HG03196 (cell line): Measurements from ENCODE around the gene RPS6KA5.
"Not testable (repeated sequence)": the region's sequence is repeated elsewhere in the genome, so short reads cannot be mapped to it uniquely, and the experiment has no call there.

Source experiments
- ATAC-seq: cut with Tn5 transposase; IDR thresholded peaks from one replicate; pipeline ENCODE4 v1.9.1; 2021; ENCODE audit not compliant: unreplicated experiment

Gene RPS6KA5

DNA sequence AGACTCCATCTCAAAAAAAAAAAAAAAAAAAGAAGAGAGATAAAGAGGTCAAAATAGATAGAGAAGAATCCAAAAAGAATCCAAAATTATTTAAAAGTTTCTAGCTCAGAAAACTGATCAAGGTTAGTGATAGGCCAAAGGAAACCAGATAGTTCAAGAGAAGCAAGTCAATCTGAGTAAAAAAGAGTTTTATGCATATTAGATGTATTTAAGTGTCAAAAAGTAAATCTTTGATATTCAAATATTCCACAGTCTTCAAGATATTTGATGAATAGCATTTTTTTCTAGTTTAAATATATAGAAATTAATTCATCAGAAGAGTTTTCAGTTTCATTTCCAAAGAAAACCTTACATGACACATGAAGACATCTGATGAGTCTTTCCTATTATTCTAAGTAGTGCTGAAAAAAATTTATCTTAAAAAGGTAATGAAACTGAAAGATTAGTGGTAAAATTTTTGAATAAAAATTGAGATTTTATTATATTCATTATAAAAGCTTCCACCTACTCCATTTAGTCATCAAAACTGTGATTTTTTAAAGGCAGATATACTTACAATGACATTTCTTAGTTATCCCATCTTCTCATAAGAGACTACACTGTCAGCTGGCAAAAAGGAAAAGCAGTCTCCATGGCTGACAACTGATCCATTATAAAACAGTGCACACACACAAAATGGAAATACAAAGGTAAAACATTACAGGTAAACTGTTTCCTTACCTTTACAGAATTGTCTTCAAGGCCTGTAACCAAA, 68.6 kb downstream of the RPS6KA5 start:
- ATAC-seq: no peak

DNA sequence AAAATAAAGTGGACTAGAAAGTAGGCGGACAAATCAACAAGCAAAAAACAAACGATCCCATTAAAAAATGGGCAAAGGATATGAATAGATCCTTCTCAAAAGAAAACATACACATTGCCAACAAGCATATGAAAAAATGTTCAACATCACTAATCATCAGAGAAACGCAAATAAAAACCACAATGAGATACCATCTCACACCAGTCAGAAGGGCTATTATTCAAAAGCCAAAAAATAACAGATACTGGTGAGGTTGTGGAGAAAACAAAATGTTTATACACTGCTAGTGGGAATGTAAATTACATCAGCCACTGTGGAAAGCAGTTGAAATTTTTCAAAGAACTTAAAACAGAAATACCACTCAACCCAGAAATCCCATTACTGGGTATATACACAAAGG, 70.3 kb downstream of the RPS6KA5 start:
- ATAC-seq: no peak

DNA sequence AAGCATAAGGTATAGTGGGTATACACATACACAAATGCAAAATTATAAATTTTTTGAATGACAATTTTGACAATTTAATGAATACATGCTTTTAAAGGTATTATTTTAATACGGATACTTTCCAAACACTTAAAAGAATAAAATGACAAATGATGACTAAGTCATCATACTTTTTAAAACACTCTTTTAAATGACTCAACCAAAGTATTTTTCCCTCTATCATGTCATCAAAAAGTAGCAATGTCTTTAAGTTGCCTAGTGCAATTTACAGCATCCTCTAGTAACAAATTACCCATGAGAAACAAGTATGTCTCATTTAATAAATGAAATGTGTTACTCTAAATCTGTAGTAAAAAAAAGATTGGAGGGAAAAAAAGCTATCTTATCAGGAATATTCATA, 73.3 kb downstream of the RPS6KA5 start:
- no peak for ATAC-seq

DNA sequence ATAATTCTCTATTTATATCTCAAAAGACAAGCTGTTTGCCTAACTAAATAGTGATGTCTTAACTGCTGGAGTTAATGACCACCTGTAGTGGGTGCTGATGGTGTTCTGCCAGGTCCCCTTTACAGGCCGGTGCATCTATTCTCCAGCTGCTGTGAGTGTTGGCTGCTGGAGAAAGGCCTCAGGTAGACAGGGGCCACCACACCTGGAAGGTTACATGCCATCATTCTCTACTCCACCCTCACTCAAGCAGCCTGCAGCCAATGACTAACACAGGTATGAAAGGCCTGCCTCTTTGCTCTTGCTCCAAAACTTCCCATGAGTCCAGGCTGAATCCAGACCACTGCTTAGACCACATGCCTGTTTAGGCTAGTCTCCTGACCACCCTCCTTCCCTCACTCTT, 73.9 kb downstream of the RPS6KA5 start:
- no peak for ATAC-seq

DNA sequence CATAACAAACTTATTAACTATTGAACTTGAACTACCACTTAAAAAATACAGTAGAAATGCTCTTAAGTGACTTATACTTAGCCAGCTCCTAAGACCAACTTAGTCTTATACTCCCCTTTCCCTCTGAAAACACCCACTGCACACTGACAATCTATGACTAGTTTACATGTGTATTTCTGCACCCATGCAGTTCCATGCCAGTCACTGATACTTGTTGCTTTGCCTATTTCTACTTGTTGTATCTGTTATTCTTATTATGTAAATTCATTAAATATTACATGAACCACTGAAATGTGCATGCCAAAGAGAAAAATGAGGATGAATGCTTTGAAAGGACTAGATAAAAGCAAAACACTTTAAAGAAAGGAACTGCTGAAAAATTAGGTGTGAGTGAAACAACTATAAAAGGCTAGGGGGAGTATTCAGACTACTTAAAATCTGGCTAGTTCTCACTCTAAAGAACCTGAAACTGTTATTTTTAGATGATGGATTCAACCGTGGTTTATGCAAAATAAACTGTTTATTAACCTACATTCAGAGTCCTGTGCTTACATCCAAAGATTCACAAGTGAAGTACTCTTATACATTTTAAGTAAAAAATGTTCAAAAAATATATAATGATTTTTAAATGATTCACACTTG, 74.7 kb downstream of the RPS6KA5 start:
- ATAC-seq: peak; percentile 90

DNA sequence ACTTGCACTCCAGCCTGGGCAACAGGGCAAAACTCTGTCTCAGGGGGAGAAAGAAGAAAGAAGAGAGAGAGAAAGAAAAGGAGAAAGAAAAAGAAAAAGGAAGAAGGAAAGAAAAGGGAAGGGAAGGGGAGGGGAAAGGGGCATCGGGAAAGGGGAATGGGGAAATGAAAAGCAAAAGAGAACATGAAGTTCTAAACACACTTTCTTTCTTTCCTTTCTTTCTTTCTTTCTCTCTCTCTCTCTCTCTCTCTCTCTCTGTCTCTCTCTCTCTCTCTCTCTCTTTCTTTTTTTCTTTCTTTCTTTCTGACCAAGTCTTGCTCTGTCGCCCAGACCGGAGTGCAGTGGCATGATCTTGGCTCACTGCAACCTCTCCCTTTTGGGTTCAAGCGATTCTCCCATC, 76.9 kb downstream of the RPS6KA5 start:
- no peak for ATAC-seq

DNA sequence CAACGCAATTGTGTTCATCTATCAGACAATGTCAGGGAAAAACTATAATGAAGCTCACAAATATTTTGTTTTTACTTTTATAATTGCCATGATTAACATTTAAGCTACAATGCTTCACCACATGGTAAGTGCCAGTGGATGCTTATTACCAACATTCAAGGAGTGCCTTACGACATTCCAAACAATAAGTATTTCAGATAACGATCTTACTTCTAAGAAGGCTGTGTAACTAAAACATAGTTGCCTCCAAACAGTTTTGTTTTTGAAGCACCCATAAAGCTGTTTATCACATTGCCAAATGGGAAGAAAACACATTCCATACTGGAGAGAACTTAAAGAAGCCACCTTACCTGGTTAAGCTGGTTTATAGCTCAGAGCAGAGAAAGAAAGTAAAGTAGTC, 78.8 kb downstream of the RPS6KA5 start:
- no peak for ATAC-seq

DNA sequence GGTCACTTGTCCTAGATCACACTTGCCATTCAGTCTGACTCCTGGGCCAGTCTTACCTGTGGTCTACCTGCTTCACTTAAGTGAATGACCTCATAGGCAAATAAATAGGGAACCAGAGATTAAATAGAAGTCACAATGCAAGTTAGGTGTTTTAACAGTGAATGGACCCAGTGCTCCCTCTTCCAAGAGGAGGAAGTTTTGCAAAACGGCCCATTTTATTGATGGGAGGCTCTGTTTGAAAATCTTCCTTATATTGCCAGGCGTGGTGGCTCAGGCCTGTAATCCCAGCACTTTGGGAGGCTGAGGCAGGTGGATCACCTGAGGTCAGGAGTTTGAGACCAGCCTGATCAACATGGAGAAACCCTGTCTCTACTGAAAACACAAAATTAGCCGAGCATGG, 79.8 kb downstream of the RPS6KA5 start:
- not testable (repeated sequence) for ATAC-seq

DNA sequence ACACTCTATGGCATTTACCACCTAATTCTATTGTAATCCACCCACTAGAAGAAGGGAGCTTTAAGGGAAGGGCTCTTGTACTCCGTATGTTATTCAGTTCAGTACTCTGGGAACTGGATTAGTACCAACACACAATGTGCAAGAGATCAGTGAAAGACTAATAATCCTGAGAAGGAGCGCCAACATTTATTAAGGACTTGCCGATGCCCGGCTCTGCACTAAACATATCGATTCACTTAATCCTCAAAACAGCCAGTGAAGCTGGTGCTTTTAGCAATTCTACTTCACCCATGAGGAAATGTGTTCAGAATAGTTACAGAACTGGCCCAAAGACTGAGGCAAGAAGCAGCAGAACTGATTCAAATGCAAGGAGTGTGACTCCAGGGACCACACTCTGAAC, 80.9 kb downstream of the RPS6KA5 start:
- ATAC-seq: no peak

DNA sequence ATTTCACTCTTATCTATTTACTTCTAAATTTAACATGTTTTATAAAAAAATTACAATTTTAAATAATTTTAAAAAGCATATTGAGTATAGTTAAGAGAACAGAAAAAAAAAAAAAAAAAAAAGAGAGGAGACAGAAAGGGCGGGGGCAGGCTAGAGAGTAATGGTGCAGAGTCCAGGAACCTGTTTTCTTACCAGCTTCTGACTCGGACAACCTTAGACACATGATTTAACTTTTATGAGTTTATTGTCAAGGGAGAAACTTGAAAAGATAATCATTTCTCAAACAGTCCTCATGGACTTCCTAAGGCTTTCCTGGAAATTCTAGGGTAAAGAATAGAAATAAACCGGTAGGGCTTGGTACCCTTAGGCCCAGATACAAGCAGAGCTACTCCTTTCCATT, 84.3 kb downstream of the RPS6KA5 start:
- ATAC-seq: no peak

DNA sequence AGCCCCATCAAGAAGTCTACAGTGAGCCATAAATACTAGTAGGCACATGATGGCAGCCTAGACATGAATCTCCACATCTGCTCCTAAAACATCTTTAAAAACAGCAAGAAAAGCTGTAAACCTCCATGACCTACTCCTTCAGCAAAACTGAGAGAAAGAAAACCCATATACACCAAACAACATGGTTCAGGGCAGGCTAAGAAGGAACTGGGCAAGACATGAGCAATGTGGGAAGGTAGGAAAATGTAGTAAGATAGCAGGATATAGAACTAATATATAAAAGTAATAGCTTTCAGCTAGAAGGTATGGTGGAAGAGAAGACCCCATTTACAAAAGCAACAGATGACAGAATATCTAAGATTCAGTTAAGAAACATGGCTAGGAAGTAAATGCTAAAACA, 88.8 kb downstream of the RPS6KA5 start:
- ATAC-seq: no peak

DNA sequence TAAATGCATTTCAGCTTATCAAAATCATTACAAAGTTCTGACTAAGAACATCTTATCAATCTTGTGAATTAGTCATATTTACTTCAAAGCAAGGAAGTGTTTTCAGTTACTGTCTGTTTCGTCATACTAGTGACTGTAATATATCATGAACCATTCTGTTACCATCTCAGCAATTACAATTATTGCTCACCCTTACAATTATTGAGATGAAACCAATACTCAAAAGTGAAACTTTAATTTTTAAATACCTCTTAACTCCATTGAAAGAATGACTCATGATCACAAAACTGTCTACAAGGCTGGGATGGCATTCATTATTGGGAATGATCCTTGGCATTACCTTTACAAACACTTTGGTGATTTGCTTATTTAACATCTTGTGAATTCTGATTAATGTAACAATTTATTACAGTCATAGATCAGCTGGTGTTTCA, 90.3 kb downstream of the RPS6KA5 start:
- no peak for ATAC-seq

DNA sequence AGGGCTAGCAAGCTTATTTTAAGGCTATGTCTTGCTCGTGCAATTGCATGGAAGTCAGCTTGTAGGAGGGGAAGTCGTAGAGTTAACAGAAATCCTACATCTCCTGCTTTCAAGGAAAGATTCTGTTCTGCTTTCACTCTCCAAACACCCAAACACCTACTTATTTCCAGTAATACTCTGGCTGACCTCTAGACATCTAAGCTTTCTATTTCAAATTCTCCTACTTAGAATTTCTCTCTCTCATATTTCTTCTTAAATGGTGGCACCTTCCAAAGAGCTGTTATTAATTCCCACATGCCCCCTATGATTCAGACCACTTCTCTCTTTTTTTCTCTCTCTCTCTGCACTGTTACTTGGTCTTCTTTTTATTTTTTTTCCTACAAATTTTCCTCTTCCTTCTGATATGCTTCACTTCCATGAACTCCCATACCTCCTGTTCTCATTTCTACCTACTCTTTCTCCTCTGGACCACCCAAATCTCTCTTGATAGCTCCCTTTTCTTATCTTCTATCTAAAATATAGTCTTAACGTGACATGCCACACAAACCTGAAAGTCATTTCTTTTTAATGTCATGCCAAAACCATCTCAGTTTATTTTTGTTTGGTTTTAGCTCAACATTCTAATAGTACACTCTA, 90.8 kb downstream of the RPS6KA5 start:
- no peak for ATAC-seq

DNA sequence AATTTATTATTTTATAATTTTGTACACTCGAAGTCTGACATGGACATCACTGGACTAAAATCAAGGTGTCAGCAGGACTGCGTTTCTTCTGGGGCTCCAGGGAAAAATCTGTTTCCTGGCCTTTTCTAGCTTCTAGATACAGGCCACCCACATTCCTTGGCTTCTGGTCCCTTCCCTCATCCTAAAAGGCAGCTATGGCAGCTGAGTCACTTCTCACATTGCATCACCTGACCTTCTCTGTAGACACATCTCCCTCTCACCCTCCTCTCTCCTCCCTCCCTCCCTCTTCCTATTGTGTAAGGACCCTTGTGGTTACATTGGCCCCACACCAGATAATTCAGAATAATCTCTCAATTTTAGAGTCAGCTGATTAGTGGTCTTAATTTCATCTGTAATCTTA, 92.4 kb downstream of the RPS6KA5 start:
- ATAC-seq: no peak

DNA sequence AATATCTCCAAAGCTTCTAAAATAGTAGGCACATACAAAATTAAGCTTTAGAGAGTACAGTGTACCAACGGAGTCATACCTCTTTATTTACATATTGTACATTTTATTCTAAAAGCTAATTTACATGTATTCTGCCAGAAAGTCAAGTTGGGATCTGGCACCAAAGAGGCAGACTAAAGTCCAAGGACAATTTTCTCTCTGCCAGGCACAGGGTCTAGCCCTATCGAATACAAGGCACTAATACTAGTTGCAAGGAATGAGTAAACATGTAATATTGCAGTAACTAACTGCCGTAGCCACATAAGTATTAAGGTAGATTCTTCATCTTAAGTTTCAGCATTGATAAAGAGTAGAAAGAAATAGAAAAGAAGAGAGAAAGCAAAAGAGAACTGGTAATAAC, 93.9 kb downstream of the RPS6KA5 start:
- no peak for ATAC-seq

DNA sequence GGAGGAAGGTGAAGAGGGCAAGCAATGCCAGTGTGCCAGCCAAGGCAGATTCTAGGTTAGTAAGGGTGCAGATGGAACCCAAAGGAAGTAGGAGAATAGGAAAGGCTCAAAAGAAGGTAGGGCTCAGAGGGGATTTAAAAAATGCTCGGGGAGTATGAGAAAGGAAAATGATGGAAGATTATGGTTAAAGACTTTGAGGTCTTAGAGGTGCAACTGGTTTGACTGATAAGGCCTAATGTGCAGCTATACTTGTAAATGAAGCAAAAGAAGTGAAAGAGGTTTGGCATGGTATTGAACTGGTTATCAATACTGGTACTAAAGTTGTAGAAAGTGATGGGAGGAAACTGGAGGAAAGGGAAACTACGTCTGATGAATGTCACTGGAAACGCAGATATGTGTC, 94.7 kb downstream of the RPS6KA5 start:
- no peak for ATAC-seq

DNA sequence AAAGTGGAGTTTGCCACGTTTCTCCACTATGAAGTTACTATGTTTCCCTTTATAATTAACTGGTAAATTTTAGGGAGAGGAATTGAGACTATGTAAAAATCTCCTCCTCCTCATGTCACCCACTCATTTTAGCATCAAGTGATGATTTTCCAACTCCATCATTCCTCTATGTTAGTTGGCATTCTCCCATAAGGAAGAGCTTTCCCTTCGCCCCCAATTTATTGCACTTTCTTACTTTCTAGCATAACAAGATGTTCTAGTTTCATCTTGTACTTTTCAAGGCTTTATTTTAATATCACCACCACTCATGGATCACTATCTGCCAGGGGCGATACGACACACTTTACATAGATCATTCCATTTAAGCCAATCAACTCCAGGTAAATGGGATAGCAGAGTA, 97.1 kb downstream of the RPS6KA5 start:
- ATAC-seq: no peak

DNA sequence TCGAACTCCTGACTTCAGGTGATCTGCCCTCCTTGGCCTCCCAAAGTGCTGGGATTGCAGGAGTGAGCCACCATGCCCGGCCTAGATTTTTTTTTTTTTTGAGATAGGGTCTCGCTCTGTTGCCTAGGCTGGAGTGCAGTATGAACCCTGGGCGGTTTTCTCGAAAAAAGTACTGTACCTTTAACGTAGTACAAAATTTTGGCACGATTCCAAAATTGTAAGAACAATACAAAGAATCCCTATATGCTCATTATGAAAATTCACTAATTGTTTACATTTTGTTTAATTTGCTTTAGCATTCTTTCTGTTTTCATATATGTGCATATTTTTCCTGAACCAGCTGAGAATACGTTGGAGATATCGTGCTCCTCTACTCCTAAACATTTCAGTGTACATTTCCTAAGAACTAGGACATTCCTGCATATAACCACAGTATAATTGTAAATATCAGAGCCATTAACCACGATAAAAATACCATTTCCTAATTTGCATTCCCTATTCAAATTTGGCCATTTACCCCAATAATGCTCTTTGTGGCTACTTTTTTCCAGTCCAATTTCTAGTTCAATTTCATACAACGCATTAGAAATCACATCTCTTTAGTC, 97.8 kb downstream of the RPS6KA5 start:
- no peak for ATAC-seq

DNA sequence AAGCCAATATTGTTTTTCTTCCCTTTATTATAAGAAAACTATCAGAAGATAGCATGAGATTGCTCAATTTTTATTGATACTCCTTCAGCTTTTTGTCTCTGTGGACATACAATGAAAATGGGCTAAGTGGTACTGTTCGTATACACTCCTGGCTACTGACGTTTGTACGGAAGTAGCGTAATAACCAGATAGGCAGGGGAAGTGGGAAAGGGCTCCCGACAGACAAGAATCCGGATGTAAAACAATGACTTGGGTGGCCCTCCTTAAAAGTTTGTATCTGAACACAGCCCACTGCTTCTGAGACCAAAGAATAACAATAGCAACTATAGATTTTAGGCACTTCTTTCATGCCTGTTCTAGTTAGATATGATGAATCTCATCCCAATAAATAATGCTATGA, 99.6 kb downstream of the RPS6KA5 start:
- ATAC-seq: no peak

DNA sequence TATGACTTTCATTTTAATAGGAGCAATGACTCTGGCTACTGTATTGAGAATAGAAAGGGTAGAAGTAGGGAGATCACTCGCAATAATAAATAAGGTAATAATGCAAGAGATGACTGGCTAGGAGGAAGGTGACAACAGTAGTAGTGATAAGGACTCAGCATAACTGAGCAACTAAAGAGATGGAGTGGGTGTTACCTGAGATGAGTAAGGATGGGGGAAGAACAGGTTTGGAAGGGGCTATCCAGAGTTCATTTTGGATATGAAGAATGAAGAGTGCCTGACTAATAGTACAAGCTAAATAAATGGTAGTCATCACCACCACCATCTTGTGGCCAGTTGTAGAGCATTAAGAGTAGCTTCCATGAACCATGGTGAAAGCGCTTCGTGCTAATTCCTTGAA, 101.1 kb downstream of the RPS6KA5 start:
- ATAC-seq: no peak

DNA sequence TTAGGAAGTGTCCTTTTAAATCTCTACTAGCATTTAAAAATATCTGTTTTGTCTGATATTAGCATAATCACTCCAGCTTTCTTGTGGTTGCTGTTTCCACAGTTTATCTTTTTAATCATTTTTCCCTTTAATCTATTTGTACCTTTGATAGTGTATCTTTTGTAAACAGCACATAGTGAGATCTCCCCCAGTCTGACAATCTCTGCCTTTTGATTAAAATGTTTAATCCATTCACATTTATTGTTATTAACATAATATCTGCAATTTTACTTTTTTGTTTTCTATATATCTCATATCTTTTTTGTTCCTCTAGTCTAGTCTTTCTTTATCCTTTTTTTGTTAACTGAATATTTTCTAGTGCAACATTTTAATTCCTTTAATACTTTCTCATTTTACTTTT, 104.2 kb downstream of the RPS6KA5 start:
- no peak for ATAC-seq

DNA sequence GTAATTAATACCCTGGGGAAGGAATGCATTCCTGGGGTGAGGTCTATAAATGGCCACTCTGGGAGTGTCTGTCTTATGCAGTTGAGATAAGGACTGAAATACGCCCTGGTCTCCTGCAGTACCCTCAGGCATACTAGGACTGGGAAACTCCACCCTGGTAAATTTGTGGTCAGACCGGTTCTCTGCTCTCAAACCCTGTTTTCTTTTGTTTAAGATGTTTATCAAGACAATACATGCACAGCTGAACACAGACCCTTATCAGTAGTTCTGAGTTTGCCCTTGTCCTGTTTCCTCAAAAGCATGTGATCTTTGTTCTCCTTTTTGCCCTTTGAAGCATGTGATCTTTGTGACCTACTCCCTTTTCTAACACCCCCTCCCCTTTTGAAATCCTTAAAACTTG, 106.8 kb downstream of the RPS6KA5 start:
- not testable (repeated sequence) for ATAC-seq
